HPDE6-E6E7 (cell line): ENCODE results near the gene CFAP45.

ENCODE experiments used
- DNase-seq: peaks from one replicate; pipeline ENCODE4 v3.0.0; 2011; ENCODE audit warnings: missing footprints; ENCODE audit errors: extremely low spot score

The CFAP45 gene

DNA sequence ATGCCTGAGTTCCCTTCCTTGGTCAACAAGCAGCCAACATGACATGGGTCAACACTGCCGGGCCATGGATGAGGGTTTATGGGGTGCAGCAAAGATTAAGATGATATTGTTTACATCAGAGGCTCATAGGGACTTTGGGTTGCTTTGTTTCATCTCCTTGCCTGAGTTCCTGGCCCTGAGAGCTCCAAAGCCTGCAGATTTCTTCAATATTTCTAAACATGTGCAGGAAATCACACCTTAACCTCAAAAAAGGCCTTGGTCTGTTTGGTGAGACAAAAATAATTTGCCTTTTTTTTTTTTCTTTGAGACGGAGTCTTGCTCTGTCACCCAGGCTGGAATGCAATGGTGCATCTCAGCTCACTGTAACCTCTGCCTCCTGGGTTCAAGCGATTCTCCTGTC, 72.4 kb downstream of the CFAP45 start:
- no peak for DNase-seq

DNA sequence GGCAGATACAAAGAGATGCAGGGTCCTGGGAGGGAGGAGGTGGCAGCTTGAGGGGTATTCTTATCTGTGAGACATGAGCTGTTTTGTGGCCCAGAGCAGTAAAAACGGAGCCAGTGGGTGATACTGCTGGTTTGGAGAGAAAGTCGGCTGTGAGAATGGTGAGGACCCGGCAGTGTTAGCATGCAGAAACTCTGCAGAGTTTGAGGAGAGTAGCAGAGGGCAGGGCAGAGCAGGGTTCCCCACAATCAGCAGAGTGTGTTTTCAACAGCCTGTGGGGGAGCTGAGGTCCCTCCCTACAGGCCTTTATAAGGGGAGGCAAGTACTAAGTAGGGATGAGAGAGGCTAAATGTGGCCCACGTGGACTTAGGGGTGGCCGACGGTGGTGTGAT, 72.9 kb downstream of the CFAP45 start:
- DNase-seq: no peak

DNA sequence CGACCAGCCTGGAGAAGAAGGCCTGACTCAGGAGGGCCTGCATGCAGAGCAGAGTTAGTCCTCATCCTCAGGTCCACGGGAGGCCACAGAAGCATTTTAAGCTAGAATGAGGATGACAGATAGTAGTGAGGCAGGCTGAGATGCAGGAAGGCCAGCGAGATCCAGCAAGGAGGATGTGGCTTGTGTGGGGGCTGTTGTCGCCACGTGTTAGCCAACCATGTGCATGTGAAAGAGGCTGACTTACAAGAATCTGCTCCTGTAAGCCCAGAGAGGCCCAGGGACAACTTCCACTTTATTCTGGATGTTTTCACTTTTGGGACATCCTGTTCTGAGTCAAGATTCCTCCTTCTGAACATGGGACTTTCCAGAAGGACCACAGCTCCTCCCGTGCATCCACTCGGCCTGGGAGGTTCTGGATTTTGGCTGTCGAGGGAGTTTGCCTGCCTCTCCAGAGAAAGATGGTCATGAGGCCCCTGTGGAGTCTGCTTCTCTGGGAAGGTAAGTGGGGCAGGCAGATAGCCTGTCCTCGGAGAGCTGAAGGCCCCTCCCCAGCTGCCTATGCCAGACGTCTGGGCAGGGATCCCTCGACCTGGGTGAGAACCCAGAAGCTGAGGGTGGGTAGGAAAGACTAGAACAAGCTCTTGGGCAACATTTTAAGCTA, 73.4 kb downstream of the CFAP45 start, which contains the start of gene SLAMF8:
Gene SLAMF8 (plus strand): TSS at position 433 of the 661 bp plus-strand sequence. CDS start 26 bp downstream, at position 459.
- no peak for DNase-seq

DNA sequence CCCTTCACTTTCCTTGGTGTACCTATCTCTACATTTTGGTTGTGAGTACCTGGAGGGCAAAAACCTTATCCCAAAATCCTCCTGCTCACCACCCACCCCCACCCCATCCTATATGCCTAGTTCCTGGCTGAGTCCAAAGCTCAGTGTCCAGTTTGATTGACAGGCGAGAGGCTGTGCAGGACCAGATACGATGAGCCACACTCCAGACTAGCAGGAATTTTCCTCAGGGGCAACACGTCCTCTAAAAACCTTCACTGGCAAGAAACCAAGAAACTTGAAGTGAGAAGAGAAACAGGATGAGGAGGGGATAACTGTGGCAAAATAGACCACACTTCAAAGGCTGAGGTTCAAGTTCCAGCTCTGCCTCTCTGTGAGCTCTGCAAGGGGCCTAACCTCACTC, 74.4 kb downstream of the CFAP45 start:
- no peak for DNase-seq

DNA sequence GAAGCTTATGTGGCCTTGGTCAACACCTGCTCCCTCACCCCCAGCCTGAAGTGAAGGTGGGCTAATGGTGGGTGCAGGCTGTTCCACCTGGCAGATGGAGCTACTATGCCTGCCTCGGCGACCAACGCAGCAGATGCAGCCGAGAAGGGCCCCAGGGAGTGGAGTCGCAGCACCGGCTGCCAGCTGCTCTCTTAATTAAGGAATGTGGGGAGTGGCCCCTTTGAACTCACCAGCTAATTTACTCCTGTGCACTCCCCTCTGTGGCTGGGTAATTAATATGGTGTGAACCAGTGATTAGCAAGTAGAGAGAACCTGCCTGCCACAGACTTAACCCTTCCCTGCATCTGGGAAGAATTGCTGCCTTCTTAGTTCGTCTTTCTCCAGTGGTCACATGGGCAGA, 76.6 kb downstream of the CFAP45 start:
- no peak for DNase-seq
